A549 treated with CORT108297 at 1 μM for 4 hours (cell line): Measurements from ENCODE around the gene OR4E1. TPM values are rescaled to one million over a fixed set of nuclear protein-coding genes. Genes with fewer than 3 reads are reported as not detected.

Source experiments
- total RNA-seq: library from RNA; stranded (reverse); fragments of 200-300 nt; extraction: Qiagen RNA extraction; gene quantifications from 5 replicates; pipeline ENCODE4 v1.2.3, GENCODE V29; 2022

OR4E1 gene
- total RNA-seq: not detected in 5 replicates

GRCh38 chr14:21673718-21674117 is at the start of gene OR4E1:
TSS of gene OR4E1 (minus strand) at chr14:21673818. CDS start at chr14:21670935, 2,883 bp downstream.

DNA sequence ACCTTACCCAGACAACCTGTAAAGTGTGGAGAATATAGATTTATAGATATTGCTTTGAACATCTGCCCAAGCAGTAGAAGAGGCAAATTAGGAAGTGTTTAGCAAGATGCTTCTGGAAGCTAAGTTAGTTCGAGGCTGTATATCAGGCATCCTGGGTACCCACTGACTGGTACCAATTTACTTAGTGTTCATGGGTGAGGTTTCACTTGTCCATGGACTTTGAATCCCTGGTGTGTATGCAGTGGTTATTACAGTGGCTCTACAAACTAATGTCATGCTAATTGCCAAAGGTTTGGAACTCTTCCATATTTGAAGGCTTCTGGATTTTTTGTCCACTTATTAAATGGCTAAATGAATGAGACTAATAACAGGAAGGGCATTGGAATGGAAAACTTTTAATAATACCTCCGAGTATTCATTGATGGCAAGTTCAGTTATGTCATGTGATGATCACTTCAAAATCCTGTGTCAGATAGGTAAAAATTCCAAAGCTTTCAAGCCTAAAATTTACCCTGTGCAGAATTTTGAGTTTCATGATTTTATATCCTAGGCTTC is 20.2 kb downstream of the OR4E1 start, which contains the start of gene OR4E2:
TSS of gene OR4E2 (plus strand) at position 505 of the 555 bp plus-strand sequence. CDS start 11,248 bp downstream, outside the sequence.

GRCh38 chr14:21634840-21635239 is 38.8 kb downstream of the OR4E1 start, which contains the start of gene OR10G2:
TSS of gene OR10G2 (minus strand) at chr14:21634940. CDS start at chr14:21634842, 98 bp downstream.

Other genes with a start within 250 kb of the OR4E1 start
- 36.5 to 42.0 TPM (median 39.7 TPM) in 5 replicates for gene CHD8, start 217.7 kb downstream of the OR4E1 start, total RNA-seq
- gene RAB2B, start 196.9 kb downstream of the OR4E1 start, total RNA-seq: 11.2 to 21.1 TPM (median 13.8 TPM) in 5 replicates
- gene TOX4, start 196.6 kb downstream of the OR4E1 start, total RNA-seq: 57.4 to 71.5 TPM (median 66.0 TPM) in 5 replicates
- gene METTL3, start 162.5 kb downstream of the OR4E1 start, total RNA-seq: 45.4 to 55.8 TPM (median 52.2 TPM) in 5 replicates
- 0.76 to 1.4 TPM (median 1.0 TPM) in 5 replicates for gene SALL2, start 147.5 kb downstream of the OR4E1 start, total RNA-seq
- not detected in 5 replicates for gene OR10G3, start 93.7 kb downstream of the OR4E1 start, total RNA-seq
- gene OR10G2, start 38.9 kb downstream of the OR4E1 start, total RNA-seq: not detected in 5 replicates
- not detected in 5 replicates for gene OR4E2, start 20.0 kb downstream of the OR4E1 start, total RNA-seq